ENCODE data around the gene ALOX12. TPM values are rescaled to one million over a fixed set of nuclear protein-coding genes. Genes with fewer than 3 reads are reported as not detected.

ALOX12 gene
- polyA plus RNA-seq, 1 donor: 1.2 TPM

GRCh38 chr17:7022781-7023571 is 27.1 kb downstream of the ALOX12 start, which contains the start of gene BCL6B:
Gene BCL6B (plus strand): TSS chr17:7023050. CDS start chr17:7023672, 622 bp downstream.
- H3K36me3 ChIP-seq (ENCODE audit: control insufficient read depth, insufficient read depth, low read length): no peaks in the 10 kb centered on the region
- WGBS (ENCODE audit: insufficient coverage, low lambda C conversion rate): no CpG with 5 or more reads among the region's 47 CpGs
- H3K4me1 ChIP-seq (ENCODE audit: control insufficient read depth, insufficient read depth, low read length): peaks cover 17% of the 10 kb centered on the region
- DNase-seq: no peak
- H3K9me3 ChIP-seq (ENCODE audit: control insufficient read depth, low read depth, low read length): peaks cover 6% of the 10 kb centered on the region
- H3K27me3 ChIP-seq (ENCODE audit: control insufficient read depth, insufficient read depth, low read length): peaks cover 41% of the 10 kb centered on the region
- peak within 1 kb of the TSS; percentile 42 for H3K4me3 ChIP-seq (ENCODE audit: low read length)
- peak within 1 kb of the TSS; percentile 57 for H3K27ac ChIP-seq (ENCODE audit: low read length)

DNA sequence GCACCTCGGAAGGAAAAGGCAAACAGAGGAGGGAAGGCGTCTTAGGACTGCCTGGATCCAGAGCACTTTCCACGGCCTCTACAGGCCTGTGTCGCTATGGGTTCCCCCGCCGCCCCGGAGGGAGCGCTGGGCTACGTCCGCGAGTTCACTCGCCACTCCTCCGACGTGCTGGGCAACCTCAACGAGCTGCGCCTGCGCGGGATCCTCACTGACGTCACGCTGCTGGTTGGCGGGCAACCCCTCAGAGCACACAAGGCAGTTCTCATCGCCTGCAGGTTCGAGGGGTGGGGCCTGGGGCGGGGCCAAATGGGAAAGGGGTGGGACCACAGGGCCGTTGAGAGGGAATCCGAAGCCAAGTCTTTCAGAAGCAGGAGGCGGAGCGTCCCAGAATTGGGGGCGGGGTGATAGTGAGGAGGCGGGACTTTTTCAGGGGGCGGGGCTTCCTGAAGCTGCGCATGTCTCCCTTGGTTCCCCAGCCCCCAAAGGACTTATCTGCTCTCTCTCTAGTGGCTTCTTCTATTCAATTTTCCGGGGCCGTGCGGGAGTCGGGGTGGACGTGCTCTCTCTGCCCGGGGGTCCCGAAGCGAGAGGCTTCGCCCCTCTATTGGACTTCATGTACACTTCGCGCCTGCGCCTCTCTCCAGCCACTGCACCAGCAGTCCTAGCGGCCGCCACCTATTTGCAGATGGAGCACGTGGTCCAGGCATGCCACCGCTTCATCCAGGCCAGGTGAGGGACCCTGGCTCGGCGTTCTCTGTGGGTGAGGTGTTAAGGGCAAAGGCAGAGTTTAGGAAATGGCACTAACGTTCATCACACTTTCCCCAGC is 27.9 kb downstream of the ALOX12 start:
- peak; percentile 87 to 88 for DNase-seq
- Histone ChIP-seq H3K27me3 (ENCODE audit: control insufficient read depth, insufficient read depth, low read length) (peaks cover 41% of the 10 kb centered on the region), H3K4me3 (ENCODE audit: low read length) (peak overlapping the region; percentile 42), H3K4me1 (ENCODE audit: control insufficient read depth, insufficient read depth, low read length) (peaks cover 17% of the 10 kb centered on the region), H3K36me3 (ENCODE audit: control insufficient read depth, insufficient read depth, low read length) (no peaks in the 10 kb centered on the region), H3K9me3 (ENCODE audit: control insufficient read depth, low read depth, low read length) (peaks cover 6% of the 10 kb centered on the region), H3K27ac (ENCODE audit: low read length) (peak overlapping the region; percentile 40)
- WGBS (ENCODE audit: insufficient coverage, low lambda C conversion rate): no CpG with 5 or more reads among the region's 51 CpGs

- Histone ChIP-seq H3K27ac (ENCODE audit: low read length) (no peak overlapping the region), H3K9me3 (ENCODE audit: control insufficient read depth, low read depth, low read length) (peaks cover 6% of the 10 kb centered on the region), H3K36me3 (ENCODE audit: control insufficient read depth, insufficient read depth, low read length) (no peaks in the 10 kb centered on the region), H3K4me1 (ENCODE audit: control insufficient read depth, insufficient read depth, low read length) (peaks cover 17% of the 10 kb centered on the region), H3K27me3 (ENCODE audit: control insufficient read depth, insufficient read depth, low read length) (peaks cover 41% of the 10 kb centered on the region), H3K4me3 (ENCODE audit: low read length) (no peak overlapping the region)
- no CpG with 5 or more reads among the region's 8 CpGs for WGBS (ENCODE audit: insufficient coverage, low lambda C conversion rate)
- DNase-seq: no peak
Measured at GRCh38 chr17:7024402-7024785, 28.5 kb downstream of the ALOX12 start.

GRCh38 chr17:7025245-7025644 is 29.4 kb downstream of the ALOX12 start:
- no CpG with 5 or more reads among the region's 1 CpG for WGBS (ENCODE audit: insufficient coverage, low lambda C conversion rate)

DNA sequence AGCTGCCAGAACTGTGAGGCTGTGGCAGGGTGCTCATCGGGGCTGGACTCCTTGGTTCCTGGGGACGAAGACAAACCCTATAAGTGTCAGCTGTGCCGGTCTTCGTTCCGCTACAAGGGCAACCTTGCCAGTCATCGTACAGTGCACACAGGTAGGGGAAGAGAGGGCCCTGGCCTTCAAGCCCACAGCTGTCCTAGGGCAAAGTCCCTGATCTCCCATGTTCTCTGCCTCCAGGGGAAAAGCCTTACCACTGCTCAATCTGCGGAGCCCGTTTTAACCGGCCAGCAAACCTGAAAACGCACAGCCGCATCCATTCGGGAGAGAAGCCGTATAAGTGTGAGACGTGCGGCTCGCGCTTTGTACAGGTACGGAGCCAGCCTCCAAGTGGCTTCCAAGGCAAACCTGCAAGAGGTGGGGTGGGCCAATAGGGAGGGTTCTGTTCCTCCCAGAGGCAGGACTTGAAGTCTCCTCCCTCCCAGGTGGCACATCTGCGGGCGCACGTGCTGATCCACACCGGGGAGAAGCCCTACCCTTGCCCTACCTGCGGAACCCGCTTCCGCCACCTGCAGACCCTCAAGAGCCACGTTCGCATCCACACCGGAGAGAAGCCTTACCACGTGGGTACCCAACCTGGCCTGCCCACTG is 30.7 kb downstream of the ALOX12 start:
- WGBS (ENCODE audit: insufficient coverage, low lambda C conversion rate): 73% methylated on average over 3 of the region's 29 CpGs
- Histone ChIP-seq H3K4me1 (ENCODE audit: control insufficient read depth, insufficient read depth, low read length) (peaks cover 15% of the 10 kb centered on the region), H3K27ac (ENCODE audit: low read length) (no peak overlapping the region)

More at GRCh38 chr17:7025245-7025644, 29.4 kb downstream of the ALOX12 start:
- Histone ChIP-seq H3K27me3 (ENCODE audit: control insufficient read depth, insufficient read depth, low read length) (peaks cover 37% of the 10 kb centered on the region), H3K4me3 (ENCODE audit: low read length) (no peak overlapping the region), H3K27ac (ENCODE audit: low read length) (no peak overlapping the region), H3K36me3 (ENCODE audit: control insufficient read depth, insufficient read depth, low read length) (no peaks in the 10 kb centered on the region), H3K4me1 (ENCODE audit: control insufficient read depth, insufficient read depth, low read length) (peaks cover 17% of the 10 kb centered on the region), H3K9me3 (ENCODE audit: control insufficient read depth, low read depth, low read length) (peaks cover 6% of the 10 kb centered on the region)
- no peak for DNase-seq

GRCh38 chr17:7027335-7027734 is 31.5 kb downstream of the ALOX12 start:
- WGBS (ENCODE audit: insufficient coverage, low lambda C conversion rate): no CpG with 5 or more reads among the region's 13 CpGs
- Histone ChIP-seq H3K9me3 (ENCODE audit: control insufficient read depth, low read depth, low read length) (peaks cover 6% of the 10 kb centered on the region), H3K4me1 (ENCODE audit: control insufficient read depth, insufficient read depth, low read length) (peaks cover 8% of the 10 kb centered on the region), H3K27me3 (ENCODE audit: control insufficient read depth, insufficient read depth, low read length) (peaks cover 19% of the 10 kb centered on the region), H3K36me3 (ENCODE audit: control insufficient read depth, insufficient read depth, low read length) (no peaks in the 10 kb centered on the region), H3K4me3 (ENCODE audit: low read length) (no peak overlapping the region), H3K27ac (ENCODE audit: low read length) (no peak overlapping the region)
- no peak for DNase-seq

More for the DNA sequence above, 30.7 kb downstream of the ALOX12 start:
- H3K36me3 ChIP-seq (ENCODE audit: control insufficient read depth, insufficient read depth, low read length): no peaks in the 10 kb centered on the region
- DNase-seq: no peak
- peaks cover 26% of the 10 kb centered on the region for H3K27me3 ChIP-seq (ENCODE audit: control insufficient read depth, insufficient read depth, low read length)
- H3K9me3 ChIP-seq (ENCODE audit: control insufficient read depth, low read depth, low read length): peaks cover 6% of the 10 kb centered on the region
- no peak overlapping the region for H3K4me3 ChIP-seq (ENCODE audit: low read length)

DNA sequence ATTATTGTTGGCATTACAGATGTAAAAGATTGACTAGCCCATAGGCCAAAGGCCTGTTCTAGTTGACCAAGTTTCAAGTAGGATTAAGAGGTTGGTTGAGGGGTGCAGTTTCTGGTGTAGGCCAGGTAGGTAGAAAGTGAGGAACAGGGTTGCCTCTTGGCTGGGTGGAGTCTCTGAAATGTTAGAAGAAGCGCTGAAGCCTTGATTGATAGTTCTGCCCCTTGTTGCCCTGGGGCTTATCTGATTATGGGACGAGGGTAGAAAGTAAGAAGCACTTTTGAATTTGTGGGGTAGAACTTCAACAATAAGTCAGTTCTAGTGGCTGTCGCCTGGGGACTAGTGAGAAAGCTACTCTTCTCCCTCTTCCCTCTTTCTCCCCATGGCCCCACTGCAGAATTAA is 33.2 kb downstream of the ALOX12 start:
- no peaks in the 10 kb centered on the region for H3K4me1 ChIP-seq (ENCODE audit: control insufficient read depth, insufficient read depth, low read length)
- H3K9me3 ChIP-seq (ENCODE audit: control insufficient read depth, low read depth, low read length): peaks cover under 1% of the 10 kb centered on the region
- H3K27me3 ChIP-seq (ENCODE audit: control insufficient read depth, insufficient read depth, low read length): peaks cover 1% of the 10 kb centered on the region
- no peak overlapping the region for H3K27ac ChIP-seq (ENCODE audit: low read length)
- WGBS (ENCODE audit: insufficient coverage, low lambda C conversion rate): no CpG with 5 or more reads among the region's 3 CpGs
- H3K4me3 ChIP-seq (ENCODE audit: low read length): no peak overlapping the region
- no peaks in the 10 kb centered on the region for H3K36me3 ChIP-seq (ENCODE audit: control insufficient read depth, insufficient read depth, low read length)
- no peak for DNase-seq

DNA sequence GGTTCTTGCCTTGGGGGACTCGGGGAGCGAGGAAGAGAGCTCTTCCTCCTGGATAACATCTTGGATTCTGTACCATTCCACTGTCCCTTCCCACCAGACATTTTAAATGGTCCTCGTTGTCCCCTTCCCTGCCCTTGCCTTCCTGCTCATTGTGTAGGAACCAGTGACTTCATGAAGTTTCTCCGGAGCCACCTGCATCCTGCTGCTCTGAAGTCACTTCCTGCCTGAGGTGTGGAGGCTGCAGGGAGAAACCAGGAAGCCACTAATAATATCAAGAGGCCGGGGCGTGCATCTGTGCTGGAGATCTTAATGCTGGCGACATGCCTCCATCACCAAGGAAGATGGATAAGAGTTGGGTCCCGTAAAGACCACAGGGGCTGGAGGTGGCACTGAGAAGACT is 33.8 kb downstream of the ALOX12 start:
- no peaks in the 10 kb centered on the region for H3K27me3 ChIP-seq (ENCODE audit: control insufficient read depth, insufficient read depth, low read length)
- no peaks in the 10 kb centered on the region for H3K4me1 ChIP-seq (ENCODE audit: control insufficient read depth, insufficient read depth, low read length)
- H3K9me3 ChIP-seq (ENCODE audit: control insufficient read depth, low read depth, low read length): no peaks in the 10 kb centered on the region
- WGBS (ENCODE audit: insufficient coverage, low lambda C conversion rate): no CpG with 5 or more reads among the region's 8 CpGs
- no peak overlapping the region for H3K27ac ChIP-seq (ENCODE audit: low read length)
- no peaks in the 10 kb centered on the region for H3K36me3 ChIP-seq (ENCODE audit: control insufficient read depth, insufficient read depth, low read length)
- no peak for DNase-seq
- no peak overlapping the region for H3K4me3 ChIP-seq (ENCODE audit: low read length)

DNA sequence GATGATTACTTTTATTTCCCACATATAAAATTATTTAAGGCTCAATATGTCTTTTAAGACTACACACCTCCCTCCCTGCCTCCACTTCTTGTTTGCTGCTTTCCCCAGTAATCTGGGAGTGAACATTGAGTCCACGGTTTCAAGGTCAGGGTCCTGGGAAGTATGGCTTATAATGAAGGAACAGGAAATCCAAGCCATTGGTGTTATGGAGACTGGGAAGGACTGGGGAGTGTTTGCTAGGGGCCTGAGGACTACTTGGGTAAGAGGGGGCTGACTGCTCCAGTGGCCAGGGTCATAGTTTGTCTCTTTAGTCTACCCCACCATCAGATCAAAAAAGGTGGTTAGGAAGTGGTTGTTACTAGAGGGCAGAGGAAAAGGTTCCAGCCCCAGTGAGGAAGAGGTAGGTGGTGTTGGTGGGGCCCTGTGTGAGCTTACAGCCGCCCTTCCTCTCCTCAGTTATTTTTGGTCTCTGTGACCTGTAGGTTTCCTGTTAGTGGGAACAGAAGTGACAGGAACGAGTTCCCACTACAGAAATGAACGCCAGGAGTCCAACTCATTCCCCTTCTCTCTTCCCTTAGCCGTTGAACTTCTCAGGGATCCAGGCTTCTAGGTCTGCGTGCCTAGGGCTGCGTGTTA is 39.2 kb downstream of the ALOX12 start:
- Histone ChIP-seq H3K27ac (ENCODE audit: low read length) (peak overlapping the region; percentile 87), H3K36me3 (ENCODE audit: control insufficient read depth, insufficient read depth, low read length) (no peaks in the 10 kb centered on the region), H3K4me3 (ENCODE audit: low read length) (peak overlapping the region; percentile 96), H3K9me3 (ENCODE audit: control insufficient read depth, low read depth, low read length) (no peaks in the 10 kb centered on the region), H3K27me3 (ENCODE audit: control insufficient read depth, insufficient read depth, low read length) (no peaks in the 10 kb centered on the region), H3K4me1 (ENCODE audit: control insufficient read depth, insufficient read depth, low read length) (peaks cover 21% of the 10 kb centered on the region)
- WGBS (ENCODE audit: insufficient coverage, low lambda C conversion rate): no CpG with 5 or more reads among the region's 7 CpGs
- peak in 1 of 2 donors; percentile 77 for DNase-seq
